ENCODE measurements around the gene PGS1.

The PGS1 gene

GRCh38 chr17:78338486-78339259 lies 39.8 kb upstream of the PGS1 start:
- no peaks in the 10 kb centered on the region for H3K9me3 ChIP-seq (ENCODE audit: insufficient read depth, low read length, severe bottlenecking)
- TF ChIP-seq EZH2 (IDR thresholded peaks at IDR 0.05; ENCODE audit: borderline replicate concordance, low read depth, low read length, severe bottlenecking) (no peak), CTCF (IDR thresholded peaks at IDR 0.05; ENCODE audit: borderline replicate concordance, extremely low read depth, low read length, poor library complexity, severe bottlenecking) (no peak)
- H3K9ac ChIP-seq (ENCODE audit: low read depth, low read length), result no peak overlapping the region
- ATAC-seq (ENCODE audit: insufficient read depth, low read depth) (no peak), DNase-seq (no peak)
- H3K4me2 ChIP-seq (ENCODE audit: insufficient read depth, low read length), result no peak overlapping the region
- H2AFZ ChIP-seq (ENCODE audit: low read depth, low read length), result no peak overlapping the region
- H3K4me3 ChIP-seq (ENCODE audit: low read depth in 1 of 2, low read length in 2 of 2), result no peak overlapping the region
- no peaks in the 10 kb centered on the region for H3K36me3 ChIP-seq (ENCODE audit: insufficient read depth, low read length)
- H3K27ac ChIP-seq (ENCODE audit: low read length), result no peak overlapping the region
- no peaks in the 10 kb centered on the region for H3K79me2 ChIP-seq (ENCODE audit: insufficient read depth, low read length)
- 0 out of 2 replicates have a peak, but pooled peaks cover under 1% of the 10 kb centered on the region for H4K20me1 ChIP-seq (ENCODE audit: insufficient read depth, low read length)
- no peaks in the 10 kb centered on the region for H3K27me3 ChIP-seq (ENCODE audit: insufficient read depth, low read length, poor library complexity)
- H3K4me1 ChIP-seq (ENCODE audit: insufficient read depth, low read length), result peaks cover 9% of the 10 kb centered on the region

- H4K20me1 ChIP-seq (ENCODE audit: insufficient read depth, low read length), result 0 out of 2 replicates have a peak, but pooled peaks cover 4% of the 10 kb centered on the region
- no peaks in the 10 kb centered on the region for H3K27me3 ChIP-seq (ENCODE audit: insufficient read depth, low read length, poor library complexity)
- TF ChIP-seq EZH2 (IDR thresholded peaks at IDR 0.05; ENCODE audit: borderline replicate concordance, low read depth, low read length, severe bottlenecking), result no peak
- no peak for TF ChIP-seq CTCF (IDR thresholded peaks at IDR 0.05; ENCODE audit: borderline replicate concordance, extremely low read depth, low read length, poor library complexity, severe bottlenecking)
- no peak overlapping the region for H3K27ac ChIP-seq (ENCODE audit: low read length)
- H3K4me2 ChIP-seq (ENCODE audit: insufficient read depth, low read length), result no peak overlapping the region
- peaks cover 13% of the 10 kb centered on the region for H3K4me1 ChIP-seq (ENCODE audit: insufficient read depth, low read length)
- H2AFZ ChIP-seq (ENCODE audit: low read depth, low read length), result no peak overlapping the region
- H3K79me2 ChIP-seq (ENCODE audit: insufficient read depth, low read length), result no peaks in the 10 kb centered on the region
- ATAC-seq (ENCODE audit: insufficient read depth, low read depth), result no peak
- no peak overlapping the region for H3K9ac ChIP-seq (ENCODE audit: low read depth, low read length)
- H3K4me3 ChIP-seq (ENCODE audit: low read depth in 1 of 2, low read length in 2 of 2), result no peak overlapping the region
- H3K9me3 ChIP-seq (ENCODE audit: insufficient read depth, low read length, severe bottlenecking), result no peaks in the 10 kb centered on the region
- DNase-seq, result no peak
- no peaks in the 10 kb centered on the region for H3K36me3 ChIP-seq (ENCODE audit: insufficient read depth, low read length)
Observed at GRCh38 chr17:78340183-78340955, 38.1 kb upstream of the PGS1 start.

- Histone ChIP-seq H3K9me3 (ENCODE audit: insufficient read depth, low read length, severe bottlenecking) (no peaks in the 10 kb centered on the region), H3K4me3 (ENCODE audit: low read depth in 1 of 2, low read length in 2 of 2) (no peak overlapping the region), H3K4me1 (ENCODE audit: insufficient read depth, low read length) (peaks cover 13% of the 10 kb centered on the region), H4K20me1 (ENCODE audit: insufficient read depth, low read length) (peaks cover 4% of the 10 kb centered on the region; the same call in 1 of the 2 replicates), H3K9ac (ENCODE audit: low read depth, low read length) (no peak overlapping the region), H3K79me2 (ENCODE audit: insufficient read depth, low read length) (no peaks in the 10 kb centered on the region), H3K27me3 (ENCODE audit: insufficient read depth, low read length, poor library complexity) (no peaks in the 10 kb centered on the region), H3K27ac (ENCODE audit: low read length) (no peak overlapping the region), H3K36me3 (ENCODE audit: insufficient read depth, low read length) (no peaks in the 10 kb centered on the region), H3K4me2 (ENCODE audit: insufficient read depth, low read length) (no peak overlapping the region), H2AFZ (ENCODE audit: low read depth, low read length) (no peak overlapping the region)
- DNase-seq, result no peak
- no peak for ATAC-seq (ENCODE audit: insufficient read depth, low read depth)
- TF ChIP-seq EZH2 (IDR thresholded peaks at IDR 0.05; ENCODE audit: borderline replicate concordance, low read depth, low read length, severe bottlenecking) (no peak), CTCF (IDR thresholded peaks at IDR 0.05; ENCODE audit: borderline replicate concordance, extremely low read depth, low read length, poor library complexity, severe bottlenecking) (no peak)
Observed at GRCh38 chr17:78341559-78342448, 36.6 kb upstream of the PGS1 start.

Measured in DND-41 (cell line).